H1 (cell line): ENCODE measurements around the gene SSU72. TPM values are rescaled to one million over a fixed set of nuclear protein-coding genes. Genes with fewer than 3 reads are reported as not detected.

ENCODE experiments used
- CTCF ChIA-PET: fragments of 300-600 bp; sonication (Branson Sonifier 250); formaldehyde crosslinking; loops from one replicate; lab custom pipeline; 2021; ENCODE audit not compliant: partially characterized antibody; lab: Charles Lee
- POLR2A ChIA-PET: fragments of 300-600 bp; sonication (Branson Sonifier 250); formaldehyde crosslinking; loops from one replicate; lab custom pipeline; 2021; ENCODE audit warnings: inconsistent platforms; ENCODE audit not compliant: partially characterized antibody; lab: Charles Lee
- DNase-seq, 2 experiments: peaks; one replicate each; pipeline versions ENCODE4 v3.0.0 to v3.0.0-alpha.2; 2010 to 2022; ENCODE audit warnings: low spot score in 2 of 2, low read depth in 1 of 2, mixed read lengths in 1 of 2
- FAIRE-seq: peaks from 2 replicates; lab custom pipeline; 2011; peaks lifted over from hg19 to GRCh38; lab: Jason Lieb, UNC
- H2AFZ ChIP-seq: 2 replicates; pipeline ENCODE4 v1.8.1; 2012; ENCODE audit warnings: low read length, inconsistent platforms
- H2AK5ac ChIP-seq: 2 replicates; pipeline ENCODE4 v1.6.1; 2013; ENCODE audit warnings: low read depth, low read length
- H2BK120ac ChIP-seq: replicated peaks from 2 replicates; pipeline ENCODE3; 2013; ENCODE audit warnings: low read depth, low read length, inconsistent platforms
- H2BK12ac ChIP-seq: 2 replicates; pipeline ENCODE4 v1.6.1; 2013; ENCODE audit warnings: low read depth, low read length
- H2BK15ac ChIP-seq: 2 replicates; pipeline ENCODE4 v1.6.1; 2013; ENCODE audit warnings: low read length
- H2BK20ac ChIP-seq: 2 replicates; pipeline ENCODE4 v1.6.1; 2013; ENCODE audit warnings: low read length
- H2BK5ac ChIP-seq: 2 replicates; pipeline ENCODE4 v1.6.1; 2013; ENCODE audit warnings: low read depth, low read length
- H3K14ac ChIP-seq: 2 replicates; pipeline ENCODE4 v1.6.1; 2013; ENCODE audit warnings: inconsistent platforms; ENCODE audit not compliant: insufficient read length
- H3K18ac ChIP-seq: 2 replicates; pipeline ENCODE4 v1.6.1; 2013; ENCODE audit warnings: low read length; ENCODE audit errors: extremely low read depth
- H3K23ac ChIP-seq: 2 replicates; pipeline ENCODE4 v1.6.1; 2013; ENCODE audit warnings: inconsistent platforms; ENCODE audit not compliant: insufficient read length
- H3K23me2 ChIP-seq: 2 replicates; pipeline ENCODE4 v1.6.1; 2013; ENCODE audit warnings: low read depth, low read length
- H3K27ac ChIP-seq: 2 replicates; pipeline ENCODE4 v1.6.1; 2011; ENCODE audit warnings: low read depth, low read length, inconsistent platforms
- H3K27me3 ChIP-seq, 4 experiments: replicated peaks in 1 of 4; 1 replicate in 1 of 4; 2 replicates in 3 of 4; pipeline versions ENCODE4 v1.6.1 to v1.8.1; 2011 to 2013; ENCODE audit warnings: low read length in 3 of 4, mild to moderate bottlenecking in 3 of 4, inconsistent platforms in 2 of 4, mixed read lengths in 2 of 4, moderate library complexity in 1 of 4; ENCODE audit not compliant: control insufficient read depth in 3 of 4, insufficient read depth in 3 of 4; ENCODE audit errors: extremely low read depth in 1 of 4
- H3K36me3 ChIP-seq, 4 experiments: 2 replicates each; pipeline versions ENCODE4 v1.6.1 to v1.8.1; 2011 to 2013; ENCODE audit warnings: mild to moderate bottlenecking in 4 of 4, low read length in 3 of 4, moderate library complexity in 2 of 4, control low read depth in 1 of 4, inconsistent platforms in 1 of 4; ENCODE audit not compliant: insufficient read depth in 4 of 4, control insufficient read depth in 2 of 4
- H3K4ac ChIP-seq: replicated peaks from 2 replicates; pipeline ENCODE3; 2013; ENCODE audit warnings: low read length, low read depth, mixed read lengths, inconsistent platforms; ENCODE audit not compliant: insufficient read length
- H3K4me1 ChIP-seq, 4 experiments: replicated peaks in 1 of 4; 1 replicate in 1 of 4; 2 replicates in 3 of 4; pipeline versions ENCODE4 v1.6.1 to v1.8.1; 2011 to 2013; ENCODE audit warnings: low read length in 3 of 4, inconsistent platforms in 2 of 4, mixed read lengths in 1 of 4; ENCODE audit not compliant: insufficient read depth in 4 of 4, control insufficient read depth in 3 of 4
- H3K4me2 ChIP-seq, 2 experiments: 2 replicates each; pipeline versions ENCODE4 v1.6.1 to v1.8.1; 2011 to 2013; ENCODE audit warnings: low read depth in 2 of 2, low read length in 2 of 2, control low read depth in 1 of 2, inconsistent platforms in 1 of 2, mild to moderate bottlenecking in 1 of 2; ENCODE audit not compliant: insufficient read depth in 1 of 2
- H3K4me3 ChIP-seq, 4 experiments: fragments of 200-600, 300-600 bp in 1 of 4; sonication (generic), shearing (Covaris generic), sonication (Bioruptor Twin) in 1 of 4; 2 replicates each; pipeline versions ENCODE4 v1.5.1 to v1.8.1; 2011 to 2016; ENCODE audit warnings: low read length in 4 of 4, low read depth in 3 of 4, control low read depth in 2 of 4, inconsistent platforms in 2 of 4, mild to moderate bottlenecking in 2 of 4, mixed read lengths in 1 of 4, moderate library complexity in 1 of 4; ENCODE audit not compliant: insufficient read depth in 2 of 4; ENCODE audit errors: extremely low read depth in 1 of 4
- H3K56ac ChIP-seq: replicated peaks from 2 replicates; pipeline ENCODE3; 2013; ENCODE audit warnings: low read depth, mild to moderate bottlenecking, mixed read lengths, low read length, inconsistent platforms; ENCODE audit not compliant: insufficient read length
- H3K79me1 ChIP-seq: 2 replicates; pipeline ENCODE4 v1.6.1; 2013; ENCODE audit warnings: low read depth, low read length, control low read depth
- H3K79me2 ChIP-seq, 2 experiments: 2 replicates each; pipeline versions ENCODE4 v1.6.1 to v1.8.1; 2012 to 2013; ENCODE audit warnings: low read length in 2 of 2, mild to moderate bottlenecking in 2 of 2, inconsistent platforms in 1 of 2; ENCODE audit not compliant: insufficient read depth in 2 of 2, control insufficient read depth in 1 of 2
- H3K9ac ChIP-seq, 4 experiments: replicated peaks in 1 of 4; 1 replicate in 1 of 4; 2 replicates in 3 of 4; pipeline versions ENCODE4 v1.6.1 to v1.8.1; 2011 to 2013; ENCODE audit warnings: low read depth in 3 of 4, low read length in 3 of 4, control low read depth in 2 of 4, mild to moderate bottlenecking in 2 of 4, moderate library complexity in 2 of 4, inconsistent platforms in 1 of 4; ENCODE audit errors: extremely low read depth in 1 of 4
- H3K9me3 ChIP-seq, 2 experiments: 2 replicates each; pipeline versions ENCODE4 v1.6.1 to v1.8.1; 2012 to 2013; ENCODE audit warnings: mild to moderate bottlenecking in 2 of 2, moderate library complexity in 2 of 2, control low read depth in 1 of 2, inconsistent platforms in 1 of 2, low read depth in 1 of 2, low read length in 1 of 2, mixed read lengths in 1 of 2; ENCODE audit not compliant: insufficient read depth in 2 of 2
- H4K20me1 ChIP-seq, 2 experiments: replicated peaks in 1 of 2; 2 replicates each; pipeline versions ENCODE3 to v1.8.1; 2011 to 2013; ENCODE audit warnings: inconsistent platforms in 2 of 2, low read length in 2 of 2, mild to moderate bottlenecking in 1 of 2; ENCODE audit not compliant: insufficient read depth in 2 of 2, control insufficient read depth in 1 of 2
- H4K5ac ChIP-seq: 2 replicates; pipeline ENCODE4 v1.6.1; 2013; ENCODE audit warnings: low read length, low read depth, mixed read lengths, inconsistent platforms; ENCODE audit not compliant: insufficient read length
- H4K8ac ChIP-seq: 2 replicates; pipeline ENCODE4 v1.8.0; 2013; ENCODE audit warnings: mild to moderate bottlenecking, moderate library complexity, low read length, inconsistent platforms; ENCODE audit not compliant: insufficient read depth; ENCODE audit errors: extremely low read depth
- H4K91ac ChIP-seq: replicated peaks from 2 replicates; pipeline ENCODE3; 2013; ENCODE audit warnings: low read length, mixed read lengths, inconsistent platforms; ENCODE audit not compliant: insufficient read length
- E2F6 ChIP-seq: IDR thresholded peaks from 2 replicates; pipeline ENCODE4 v1.6.1; 2012; ENCODE audit warnings: inconsistent platforms
- MAX ChIP-seq: IDR thresholded peaks from 2 replicates; pipeline ENCODE4 v1.6.1; 2012; ENCODE audit warnings: inconsistent platforms
- PHF8 ChIP-seq: fragments of 200-600 bp; sonication (generic); conservative IDR thresholded peaks from 2 replicates; pipeline ENCODE4 v1.7.1; 2012; ENCODE audit warnings: low read depth, mild to moderate bottlenecking, inconsistent platforms, low read length, moderate library complexity
- SAP30 ChIP-seq: fragments of 300-600 bp; sonication (generic); IDR thresholded peaks from 2 replicates; pipeline ENCODE4 v1.7.1; 2012; ENCODE audit warnings: low read length, moderate library complexity, mild to moderate bottlenecking, inconsistent platforms; ENCODE audit not compliant: insufficient read depth, insufficient replicate concordance
- SIN3A ChIP-seq, 2 experiments: IDR thresholded peaks in 1 of 2; conservative IDR thresholded peaks in 1 of 2; 2 replicates each; pipeline ENCODE4 v1.6.1; 2011 to 2012; ENCODE audit warnings: low read length in 2 of 2, improper control_type of control experiment in 1 of 2, low read depth in 1 of 2, mild to moderate bottlenecking in 1 of 2
- SIX5 ChIP-seq: IDR thresholded peaks from 2 replicates; pipeline ENCODE4 v1.6.1; 2011; ENCODE audit warnings: mild to moderate bottlenecking, low read depth, low read length
- TAF1 ChIP-seq: IDR thresholded peaks from 2 replicates; pipeline ENCODE4 v1.6.1; 2011; ENCODE audit warnings: mild to moderate bottlenecking, low read depth, low read length
- WGBS, 2 experiments: shearing (Covaris generic) in 1 of 2; methylation state at CpG; one replicate each; pipeline versions ENCODE4 v1.1.6 to v1.1.7; 2013 to 2015; ENCODE audit warnings: low lambda C conversion rate in 2 of 2, mixed read lengths in 2 of 2, inconsistent platforms in 1 of 2, low coverage in 1 of 2, missing lambda C conversion rate in 1 of 2; ENCODE audit not compliant: insufficient replicate concordance in 2 of 2, insufficient coverage in 1 of 2, insufficient read length in 1 of 2; ENCODE audit errors: extremely low coverage in 1 of 2, missing lambda C conversion rate in 1 of 2; 5-methylcytosine and 5-hydroxymethylcytosine counted together
- polyA plus RNA-seq, 7 experiments: library from polyadenylated mRNA; depleted of rRNA in 3 of 7; stranded (reverse) in 5 of 7; unstranded in 2 of 7; fragments of >200 nt in 5 of 7; fragments of 200-250 nt in 2 of 7; gene quantifications; 1 replicate in 5 of 7; 2 replicates in 1 of 7; 4 replicates in 1 of 7; pipeline versions ENCODE4 v1.2.1 to v1.2.3, GENCODE V29; 2011 to 2013; ENCODE audit warnings: missing spikeins in 2 of 7, mixed read lengths in 2 of 7
- total RNA-seq: library from RNA; stranded (reverse); fragmentation: NEBNext Ultra II Directional; extraction: Animal tissue kit (Norgen Biotek cat#: 25700); gene quantifications from 2 replicates; pipeline ENCODE4 v1.2.1, GENCODE V29; 2021

The SSU72 gene
- total and polyA plus RNA-seq, 2 of the 8 experiments (the other 6 are each of a cell fraction or from before 2014, with no cell fraction given), result 110 to 165 TPM

GRCh38 chr1:1599935-1600860 is 25.5 kb upstream of the SSU72 start, which contains the start of gene FNDC10:
Gene FNDC10, minus strand, starts transcription at chr1:1600135. Its CDS starts 120 bp downstream, at chr1:1600015.
- peak within 1 kb of the TSS; percentile 74 for H4K91ac ChIP-seq
- peaks cover 13 to 41% (median 34%) of the 10 kb centered on the region in 4 experiments for H3K27me3 ChIP-seq
- H2BK12ac ChIP-seq, result peak within 1 kb of the TSS; percentile 27; the same call in 1 of the 2 replicates
- H3K4ac ChIP-seq, result no peak within 1 kb of the TSS
- peak within 1 kb of the TSS; percentile 78 for H3K18ac ChIP-seq
- peaks cover 16% of the 10 kb centered on the region; the same call in 1 of the 2 replicates for H3K23me2 ChIP-seq
- H3K4me3 ChIP-seq, result peak within 1 kb of the TSS; percentile 30 to 75 (median 44)
- no peaks in the 10 kb centered on the region for H3K79me1 ChIP-seq
- 0 out of 2 replicates have a peak within 1 kb of the TSS, but pooled peaks have one; percentile 13 for H2AK5ac ChIP-seq
- no peak within 1 kb of the TSS for H3K27ac ChIP-seq
- 10% methylated on average over 44 of the region's 125 CpGs; no CpG with 5 or more reads in 1 of the 2 experiments for WGBS, 2 experiments
- no peak within 1 kb of the TSS for H4K5ac ChIP-seq
- no peak within 1 kb of the TSS for H2BK20ac ChIP-seq
- H3K23ac ChIP-seq, result no peak within 1 kb of the TSS
- H3K9ac ChIP-seq, result peak within 1 kb of the TSS in 1 of 4 experiments; percentile 65; a peak in 1 of 7 replicates
- peak within 1 kb of the TSS; percentile 79 for H4K8ac ChIP-seq
- CTCF ChIA-PET, result interaction anchor here (0.6 to 1.8 kb wide), 3 partner anchors 14 to 228 kb away, joined by 3 to 4 read pairs (median 3); no protein-coding TSS in a partner anchor
- no peaks in the 10 kb centered on the region for H3K36me3 ChIP-seq
- no peak for TF ChIP-seq TAF1
- TF ChIP-seq SAP30, result peak; percentile 72
- TF ChIP-seq SIX5, result no peak
- 0 out of 4 replicates have a peak, but pooled peaks have one; percentile 47 to 49 for TF ChIP-seq SIN3A (conservative IDR thresholded peaks at IDR 0.05 in 1 of 2, IDR thresholded peaks at IDR 0.05 in 1 of 2; ENCODE audit: low read depth in 1 of 2, low read length in 2 of 2)
- TF ChIP-seq E2F6, result peak; percentile 28; the same call in 1 of the 2 replicates
- 0 out of 2 replicates have a peak, but pooled peaks have one; percentile 23 for TF ChIP-seq PHF8
- peak; percentile 60 for TF ChIP-seq MAX
- TF ChIP-seq, all 59 proteins: peak for 5
- FAIRE-seq (no peak), DNase-seq (peak in 1 of 2 experiments; percentile 68)
- POLR2A ChIA-PET, result interaction anchor here (2.4 kb wide), 1 partner anchor 15 kb away, joined by 9 read pairs; the partner anchor contains the start of gene MIB2
- Histone ChIP-seq H3K56ac (no peak within 1 kb of the TSS), H2AFZ (peak within 1 kb of the TSS; percentile 15; the same call in 1 of the 2 replicates), H2BK5ac (no peak within 1 kb of the TSS), H3K9me3 (no peaks in the 10 kb centered on the region), H2BK15ac (no peak within 1 kb of the TSS; the same call in 1 of the 2 replicates), H3K4me1 (peaks cover 0 to 24% (median 18%) of the 10 kb centered on the region in 4 experiments; a peak in 6 of 7 replicates), H4K20me1 (peaks cover 2 to 6% of the 10 kb centered on the region in 2 experiments), H3K14ac (no peak within 1 kb of the TSS), H2BK120ac (no peak within 1 kb of the TSS), H3K79me2 (no peaks in the 10 kb centered on the region), H3K4me2 (peak within 1 kb of the TSS; percentile 69 to 98)
